IPS-18c (cell line): ENCODE measurements around the gene CISD3.

Experiments used
- H3K4me3 ChIP-seq: 2 replicates; pipeline ENCODE4 v1.7.0; 2013; ENCODE audit warnings: low read depth, mild to moderate bottlenecking, low read length, moderate library complexity; ENCODE audit not compliant: insufficient read depth
- H3K9me3 ChIP-seq: one replicate; pipeline ENCODE4 v1.6.1; 2013; ENCODE audit warnings: mild to moderate bottlenecking, low read length, moderate library complexity; ENCODE audit not compliant: control insufficient read depth, insufficient read depth

The CISD3 gene

DNA sequence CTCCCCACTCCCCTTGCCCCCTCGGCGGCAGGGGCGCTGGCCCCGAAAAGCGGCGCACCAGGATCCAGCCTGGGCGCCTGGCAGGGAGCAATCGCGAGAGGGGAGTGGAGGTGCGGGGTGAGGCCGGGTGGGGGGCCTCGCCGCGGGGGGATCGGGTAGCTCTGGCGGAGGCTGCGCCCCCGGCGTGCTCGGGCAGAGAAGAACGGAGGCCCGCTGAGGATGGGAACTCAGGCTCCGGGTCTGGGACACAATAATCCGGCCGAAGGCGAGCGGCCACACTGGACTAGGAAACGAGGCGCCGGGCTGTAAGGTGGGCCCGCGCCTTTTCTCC is 18.7 kb downstream of the CISD3 start:
- H3K9me3 ChIP-seq: peaks cover 5% of the 10 kb centered on the region

DNA sequence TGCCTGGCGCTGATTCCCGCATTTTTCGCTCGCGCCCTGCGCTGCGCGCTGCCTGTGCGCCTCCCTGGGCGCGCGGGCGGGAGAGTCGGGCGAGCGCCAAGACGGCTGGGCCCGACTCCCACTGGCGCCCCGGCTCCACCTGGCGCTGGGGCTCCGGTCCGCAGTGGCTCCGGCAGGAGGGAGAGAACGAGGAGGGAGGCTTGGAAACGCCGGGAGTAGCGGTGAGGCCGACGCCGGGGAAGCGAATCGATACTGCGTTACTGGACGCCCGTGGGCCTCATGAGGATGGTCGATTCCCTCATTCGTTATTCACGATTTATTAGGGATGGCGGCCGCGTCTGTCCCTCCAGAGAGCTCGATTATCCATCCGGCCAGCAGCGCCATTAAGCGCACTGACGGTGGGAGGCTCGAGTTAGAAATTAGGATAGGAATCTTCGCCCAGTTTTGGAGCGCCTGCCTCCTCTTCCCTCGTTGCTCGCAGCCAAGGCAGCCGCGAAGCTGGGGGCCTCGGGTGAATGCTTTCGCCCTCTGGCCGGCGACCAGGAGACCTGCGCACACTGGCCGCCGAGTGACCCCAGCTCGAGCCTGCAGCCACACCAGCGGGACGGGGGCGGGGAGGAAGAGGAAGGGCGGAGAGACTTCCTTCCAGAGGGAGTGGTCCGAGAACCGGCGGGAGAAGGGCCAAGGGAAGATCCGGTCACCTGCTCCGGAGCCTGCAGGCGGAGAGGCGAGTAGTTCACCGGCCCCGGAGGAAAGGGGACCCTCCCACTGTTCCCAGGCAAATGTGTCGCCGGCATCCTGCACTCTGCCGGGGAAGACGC is 19.3 kb downstream of the CISD3 start:
- Histone ChIP-seq H3K4me3 (peak overlapping the region; percentile 99), H3K9me3 (peaks cover 5% of the 10 kb centered on the region)

More for the DNA sequence above, 18.7 kb downstream of the CISD3 start:
- peak overlapping the region; percentile 99 for H3K4me3 ChIP-seq

DNA sequence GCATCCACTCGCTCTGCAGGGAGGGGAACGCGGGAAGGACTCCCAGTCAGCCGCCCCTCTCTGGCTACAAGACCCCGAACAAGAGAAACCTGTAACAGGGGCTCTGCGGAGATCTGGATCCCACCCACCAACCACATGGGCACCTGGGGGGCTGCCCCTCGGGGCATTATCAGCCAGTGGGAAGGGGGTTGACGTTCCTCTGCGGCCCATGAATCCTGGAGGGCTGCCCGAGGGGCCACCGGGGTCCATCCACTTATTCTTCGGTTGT is 19.8 kb downstream of the CISD3 start:
- Histone ChIP-seq H3K4me3 (peak overlapping the region; percentile 99), H3K9me3 (peaks cover 5% of the 10 kb centered on the region)

DNA sequence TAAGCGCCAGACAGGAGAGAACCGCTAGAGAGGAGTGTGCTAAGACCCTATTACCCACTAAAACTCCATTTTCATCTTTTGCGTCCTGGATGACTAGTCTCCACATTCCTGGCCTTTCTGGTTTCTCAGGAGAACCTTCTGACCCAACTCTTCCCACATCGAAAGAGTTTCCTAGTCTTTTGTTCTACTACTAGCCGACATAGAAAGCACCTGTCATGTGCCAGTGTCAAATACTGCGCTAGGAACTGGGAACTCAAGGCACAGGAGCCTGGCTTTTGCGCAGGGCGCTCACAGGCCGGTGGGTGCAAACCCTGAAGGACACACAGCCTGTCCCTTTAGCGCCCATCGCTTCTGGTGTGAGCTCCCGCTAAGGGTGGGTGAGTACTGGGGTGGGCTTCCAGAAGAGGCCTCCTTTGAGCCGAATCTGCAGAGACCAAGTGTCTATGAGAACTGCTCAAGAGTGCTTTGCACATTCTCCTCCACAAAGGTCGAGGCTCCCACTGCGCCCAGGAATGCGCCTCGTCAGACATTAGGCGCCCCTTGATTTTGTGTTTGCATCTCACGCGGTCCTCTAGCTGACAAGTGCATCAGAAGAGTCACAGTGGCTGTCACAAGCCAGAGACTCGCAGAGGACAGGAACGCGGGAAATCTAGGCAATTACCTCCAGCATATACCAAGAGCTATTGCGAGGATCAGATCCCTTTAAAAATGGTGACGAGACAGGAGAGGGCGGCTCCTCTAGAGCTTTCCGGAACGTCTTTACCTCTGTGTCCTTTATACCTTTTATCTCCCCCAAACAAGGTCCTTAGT is 20.4 kb downstream of the CISD3 start:
- peaks cover 5% of the 10 kb centered on the region for H3K9me3 ChIP-seq
- H3K4me3 ChIP-seq: peak overlapping the region; percentile 99

DNA sequence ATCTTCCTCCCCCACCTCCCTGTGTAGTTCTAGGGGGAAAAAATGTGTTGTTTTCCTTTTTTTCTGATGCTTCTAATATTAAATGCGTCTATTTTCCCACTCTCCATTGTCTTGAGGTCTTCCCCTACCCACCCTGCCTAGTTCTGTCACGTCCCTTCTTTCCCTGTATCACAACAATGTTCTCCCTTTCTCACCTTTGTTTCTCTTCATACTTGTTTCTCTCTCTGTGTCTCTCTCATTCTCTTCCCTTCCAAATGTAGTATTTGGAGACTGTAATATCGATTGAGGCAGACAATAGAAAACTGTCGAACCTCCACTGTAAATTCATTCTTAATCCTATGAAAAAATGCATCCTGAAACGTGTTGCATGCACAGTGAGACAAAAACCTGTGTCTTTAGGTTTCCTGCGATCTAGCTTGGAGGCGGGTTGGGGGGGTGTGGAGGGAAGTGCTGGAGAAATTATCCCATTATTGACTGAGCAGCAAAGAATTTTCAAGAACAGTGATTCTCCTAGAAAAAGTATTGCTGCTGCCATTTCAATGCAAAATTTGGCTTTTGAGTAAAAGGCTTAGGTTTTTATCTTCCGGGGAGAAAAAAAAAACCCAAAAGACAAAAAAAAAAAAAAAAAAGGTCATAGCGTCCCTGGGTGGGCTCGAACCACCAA is 21.1 kb downstream of the CISD3 start:
- H3K9me3 ChIP-seq: peaks cover 5% of the 10 kb centered on the region

DNA sequence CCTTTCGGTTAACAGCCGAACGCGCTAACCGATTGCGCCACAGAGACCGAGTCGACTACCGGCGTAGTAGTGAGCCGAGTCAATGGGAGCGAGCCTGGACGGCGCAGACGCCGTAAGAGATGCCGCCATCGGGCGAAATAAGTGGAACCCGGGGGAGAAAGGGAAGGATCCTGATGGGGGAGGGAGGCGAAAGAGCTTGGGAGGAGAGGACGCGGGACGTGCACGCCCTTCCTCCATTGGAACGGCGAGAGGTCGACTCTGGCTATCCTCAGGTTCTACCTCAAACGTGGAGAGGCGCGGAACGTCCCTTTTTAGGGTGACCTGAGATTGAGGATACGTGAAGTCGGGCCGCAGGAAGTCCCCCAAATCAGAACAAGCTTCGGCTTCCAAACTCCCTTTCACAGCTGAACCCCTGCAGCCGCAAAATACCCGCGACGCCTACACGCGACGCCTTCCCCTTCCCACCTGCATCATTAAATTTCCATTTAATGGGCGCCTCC is 21.7 kb downstream of the CISD3 start:
- Histone ChIP-seq H3K4me3 (peak overlapping the region; percentile 99), H3K9me3 (peaks cover 5% of the 10 kb centered on the region)

More for the DNA sequence above, 21.1 kb downstream of the CISD3 start:
- peak overlapping the region; percentile 99 for H3K4me3 ChIP-seq

DNA sequence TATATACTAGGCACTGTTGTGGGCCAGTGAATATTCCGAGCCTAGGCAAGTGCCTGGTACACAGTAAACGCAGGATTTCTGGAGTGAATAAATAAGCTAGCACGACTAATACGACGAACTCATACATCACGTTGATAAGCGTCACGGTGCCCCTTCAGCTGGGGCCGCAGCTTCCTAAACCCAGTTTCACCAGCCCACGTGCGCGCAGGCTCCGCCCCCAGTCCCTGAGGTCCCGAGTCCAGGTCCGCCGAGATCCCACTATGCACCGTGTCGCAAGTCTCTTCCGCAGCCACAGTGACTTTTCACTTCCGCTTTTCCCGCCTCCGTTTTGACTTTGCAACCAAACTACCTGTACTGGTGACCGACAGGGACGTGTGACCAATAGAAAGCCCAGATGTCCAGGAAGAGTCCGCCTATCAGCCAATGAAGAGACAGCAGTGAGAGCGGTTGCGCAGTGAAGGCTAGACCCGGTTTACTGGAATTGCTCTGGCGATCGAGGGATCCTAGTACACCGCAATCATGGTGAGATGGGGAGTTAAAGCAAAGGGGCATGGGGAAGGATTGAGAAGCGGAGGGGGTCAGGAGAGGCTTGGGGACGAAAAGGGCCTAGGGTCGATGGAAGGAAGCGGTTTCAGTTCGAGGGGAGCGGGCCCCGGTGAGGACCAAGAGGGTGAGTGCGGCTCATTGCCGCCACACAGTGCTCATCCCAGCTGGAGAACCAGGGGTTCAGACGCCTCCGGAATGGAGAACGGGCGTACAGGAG is 22.3 kb downstream of the CISD3 start, which contains the start of gene PSMB3:
PSMB3 (plus strand) TSS at position 434 of the 763 bp plus-strand sequence; CDS start at position 520, 86 bp downstream.
- H3K9me3 ChIP-seq: peaks cover 2% of the 10 kb centered on the region
- peak within 1 kb of the TSS; percentile 99 for H3K4me3 ChIP-seq

DNA sequence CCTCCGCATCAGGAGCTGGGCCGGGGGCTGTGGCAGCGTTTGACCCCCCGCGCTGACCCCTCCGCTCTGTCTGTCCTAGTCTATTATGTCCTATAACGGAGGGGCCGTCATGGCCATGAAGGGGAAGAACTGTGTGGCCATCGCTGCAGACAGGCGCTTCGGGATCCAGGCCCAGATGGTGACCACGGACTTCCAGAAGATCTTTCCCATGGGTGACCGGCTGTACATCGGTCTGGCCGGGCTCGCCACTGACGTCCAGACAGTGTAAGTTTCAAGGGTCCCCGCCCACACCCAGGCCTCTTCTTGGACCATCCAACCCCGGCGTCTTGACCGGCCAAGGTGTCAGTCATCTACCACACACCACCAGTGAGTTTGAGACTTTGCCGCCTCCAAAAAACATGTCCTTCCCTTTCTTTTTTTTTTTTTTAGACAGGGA is 22.9 kb downstream of the CISD3 start:
- peak overlapping the region; percentile 99 for H3K4me3 ChIP-seq
- H3K9me3 ChIP-seq: peaks cover 2% of the 10 kb centered on the region

DNA sequence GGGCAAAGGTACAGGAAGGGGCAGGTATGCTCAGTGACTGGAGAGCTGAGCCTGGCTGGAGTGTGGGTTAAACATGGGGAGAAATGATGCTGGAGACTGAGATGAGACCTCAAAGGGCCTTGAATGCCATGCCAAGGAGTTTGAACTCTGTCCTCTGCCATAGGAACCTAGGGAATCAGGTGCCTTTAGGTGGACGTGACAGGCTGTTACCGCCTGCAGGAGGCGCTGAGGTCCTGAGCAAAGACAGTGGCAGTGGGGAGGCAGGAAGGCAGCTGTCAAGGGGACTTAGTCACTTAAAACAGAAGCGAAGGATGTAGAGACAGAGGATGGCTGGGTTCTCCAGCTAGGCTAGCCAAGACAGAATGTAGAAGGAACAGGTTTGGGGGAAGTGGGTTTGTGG is 31.5 kb downstream of the CISD3 start:
- H3K9me3 ChIP-seq: no peaks in the 10 kb centered on the region
- H3K4me3 ChIP-seq: no peak overlapping the region

DNA sequence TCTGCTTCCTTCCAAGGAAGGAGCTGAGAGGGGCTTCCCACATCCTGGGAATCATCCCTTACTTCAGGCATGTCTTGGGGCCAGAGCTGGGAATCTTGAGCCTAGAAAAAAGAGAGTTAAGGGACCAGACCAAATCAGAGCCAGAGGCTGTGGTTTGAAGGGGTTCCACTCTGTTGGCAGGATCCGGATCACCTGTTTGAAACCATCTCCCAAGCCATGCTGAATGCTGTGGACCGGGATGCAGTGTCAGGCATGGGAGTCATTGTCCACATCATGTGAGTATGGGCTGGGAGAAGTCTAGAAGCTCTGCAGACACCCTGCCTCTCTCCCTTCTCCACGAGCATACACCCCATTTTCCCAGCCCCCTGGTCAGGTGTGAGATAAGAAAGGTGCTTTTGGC is 32.1 kb downstream of the CISD3 start:
- H3K9me3 ChIP-seq: no peaks in the 10 kb centered on the region

DNA sequence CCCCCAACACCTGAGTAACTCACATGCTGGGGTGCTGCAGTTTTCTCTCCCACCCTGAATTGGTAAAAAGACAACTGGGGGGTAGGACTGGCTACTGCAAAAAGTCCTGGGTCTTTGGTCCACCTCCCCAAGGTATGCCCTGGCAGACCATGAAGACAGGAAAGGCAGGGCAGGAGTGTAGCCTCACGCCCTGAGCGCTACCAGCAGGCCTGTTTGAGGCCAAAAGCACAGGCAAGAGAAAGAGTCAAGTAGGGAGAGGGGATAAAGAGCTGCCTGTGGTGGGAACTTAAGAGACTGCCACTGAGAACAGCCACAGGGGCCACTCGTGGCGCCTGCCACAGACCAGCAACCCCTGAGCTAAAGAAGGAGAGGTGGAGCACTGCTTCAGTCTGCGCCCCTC is 36.2 kb downstream of the CISD3 start:
- H3K4me3 ChIP-seq: no peak overlapping the region
- no peaks in the 10 kb centered on the region for H3K9me3 ChIP-seq

More for the DNA sequence above, 32.1 kb downstream of the CISD3 start:
- no peak overlapping the region for H3K4me3 ChIP-seq

DNA sequence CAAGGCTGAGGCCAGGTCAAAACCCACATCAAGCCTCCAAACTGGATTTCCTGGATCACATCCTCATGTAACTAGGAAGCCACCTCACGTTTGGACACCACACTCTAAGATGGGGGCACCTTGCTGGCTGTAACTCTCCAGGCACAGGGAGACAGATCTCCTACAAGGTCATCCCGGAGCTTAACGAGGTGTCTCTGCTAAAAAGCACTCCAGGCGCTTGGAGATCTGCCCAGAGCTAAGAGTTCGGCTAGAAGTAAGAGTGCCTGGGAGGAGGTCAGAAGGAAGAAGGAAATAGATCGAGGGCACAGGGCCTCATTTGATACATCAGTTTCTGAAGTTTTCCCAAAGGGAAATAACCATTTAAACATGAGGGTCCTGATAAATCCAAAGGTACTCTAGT is 38.3 kb downstream of the CISD3 start:
- Histone ChIP-seq H3K4me3 (no peak overlapping the region), H3K9me3 (no peaks in the 10 kb centered on the region)

DNA sequence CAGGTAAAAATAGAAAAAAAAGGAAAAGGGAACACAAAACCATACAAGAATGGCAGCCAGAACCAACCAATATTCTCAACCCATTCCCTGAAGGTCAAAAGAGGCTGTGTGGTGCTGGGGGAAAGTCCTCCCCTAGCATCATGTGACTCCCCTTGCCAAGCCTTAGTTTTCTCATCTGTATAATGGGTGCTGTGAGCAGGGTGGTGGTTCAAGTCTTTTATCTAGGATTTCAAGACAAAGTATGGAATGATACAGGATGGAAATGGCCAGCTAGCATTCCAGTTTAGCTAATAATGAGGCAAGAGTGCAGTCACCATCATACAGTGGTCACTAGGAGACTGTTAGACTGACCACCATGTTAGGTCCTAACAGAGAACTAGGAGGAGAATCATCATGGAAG is 43.1 kb downstream of the CISD3 start:
- Histone ChIP-seq H3K4me3 (no peak overlapping the region), H3K9me3 (no peaks in the 10 kb centered on the region)

DNA sequence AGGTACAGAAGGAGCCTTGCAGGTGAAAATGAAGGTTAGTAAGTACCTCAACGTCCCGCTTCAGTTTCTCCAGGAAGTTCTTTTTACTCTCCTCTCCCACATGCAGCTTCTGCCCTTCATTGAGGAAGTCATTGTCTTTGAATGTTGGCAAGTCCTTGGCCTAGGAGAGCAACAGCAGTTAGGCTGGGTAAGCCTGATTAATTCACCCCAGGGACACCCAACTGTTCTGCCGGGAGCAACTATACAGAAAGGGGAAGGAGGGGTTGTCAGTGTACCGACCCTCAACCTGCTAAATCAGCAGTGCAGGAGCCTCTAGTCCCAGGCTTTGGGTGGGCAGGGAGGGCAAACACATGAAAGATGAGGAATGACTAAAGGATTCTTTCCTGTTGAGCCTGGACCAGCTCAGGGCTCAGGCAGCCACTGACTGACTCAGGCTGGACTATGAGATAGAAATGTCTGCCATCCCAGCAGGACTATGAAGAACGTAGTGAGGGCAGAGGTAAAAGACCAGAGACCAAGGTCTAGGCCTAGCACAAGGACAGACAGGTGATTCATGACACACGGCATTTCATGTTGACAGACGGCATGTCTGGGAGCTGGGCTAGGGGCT is 47.6 kb downstream of the CISD3 start:
- Histone ChIP-seq H3K4me3 (no peak overlapping the region), H3K9me3 (no peaks in the 10 kb centered on the region)

DNA sequence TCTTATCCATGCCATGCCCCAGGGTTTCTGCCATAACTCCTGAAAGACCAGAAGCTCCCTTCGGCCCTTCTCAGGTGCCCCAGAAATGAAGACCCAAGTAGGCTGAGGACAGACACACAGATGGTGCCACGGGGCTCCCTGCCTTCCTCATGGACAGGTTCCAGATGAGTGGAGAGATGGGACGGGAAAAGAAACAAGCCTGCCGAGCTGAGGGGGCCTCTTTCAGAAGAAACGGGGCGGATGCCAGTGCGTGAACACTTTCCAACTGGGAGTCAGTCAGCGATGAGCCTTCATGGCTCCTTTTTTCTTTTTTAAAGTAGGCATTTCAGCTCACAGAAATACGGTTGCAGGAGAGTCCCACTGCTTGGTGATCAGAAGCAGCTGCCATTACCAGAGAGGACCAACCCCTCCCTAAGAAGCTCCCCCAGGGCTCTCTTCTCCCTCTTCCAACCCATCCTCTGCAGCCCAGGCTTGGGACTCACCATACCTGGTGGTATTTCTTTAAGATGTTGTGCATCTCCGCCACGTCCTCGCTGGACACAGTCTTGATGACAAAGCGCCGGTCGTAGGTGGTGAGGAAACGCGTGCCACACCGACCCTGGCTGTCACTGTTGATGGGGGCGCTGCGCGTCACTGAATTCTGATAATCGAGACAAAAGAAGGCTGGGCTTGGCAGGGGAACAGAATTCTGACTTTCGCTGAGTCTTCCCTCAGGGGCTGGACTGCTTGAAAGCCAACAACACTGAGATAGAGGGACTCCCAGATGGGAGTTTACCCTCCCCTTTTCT is 50.0 kb downstream of the CISD3 start:
- Histone ChIP-seq H3K4me3 (no peak overlapping the region), H3K9me3 (no peaks in the 10 kb centered on the region)

DNA sequence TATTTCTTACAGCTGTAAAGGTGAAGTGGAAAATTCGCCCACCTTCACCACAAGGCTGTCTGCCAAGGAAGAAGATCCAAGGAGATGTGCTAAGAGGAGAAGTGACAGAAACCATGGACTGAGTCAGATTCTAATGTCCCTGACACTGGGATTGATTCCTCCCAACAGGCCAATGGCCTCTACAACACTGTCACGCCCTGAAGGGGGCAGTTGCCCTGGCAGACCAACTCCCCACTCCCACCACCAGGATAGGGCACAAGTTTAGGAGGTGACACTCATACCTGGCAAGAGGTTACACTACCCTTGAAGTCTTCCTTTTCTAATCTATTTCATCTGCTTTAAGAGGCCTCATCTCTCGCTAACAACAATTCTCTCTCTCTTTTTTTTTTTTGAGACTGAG is 53.1 kb downstream of the CISD3 start:
- Histone ChIP-seq H3K9me3 (no peaks in the 10 kb centered on the region), H3K4me3 (no peak overlapping the region)
